Cerebellar nuclear complex (tissue), 1 donor: ENCODE measurements around the gene MAP2K2.

Experiments
- DNase-seq, 2 experiments: peaks; one replicate each; lab custom pipeline; 2025; lab: John Stamatoyannopoulos, UW

The MAP2K2 gene

GRCh38 chr19:4059891-4060620 lies 63.9 kb downstream of the MAP2K2 start:
- no peak for DNase-seq

- no peak for DNase-seq
Measured at GRCh38 chr19:4059453-4059871, 64.5 kb downstream of the MAP2K2 start.

- peak in 1 of 2 experiments; percentile 17 for DNase-seq
Measured at GRCh38 chr19:4058693-4059452, 65.0 kb downstream of the MAP2K2 start.

GRCh38 chr19:4057931-4058692 lies 65.8 kb downstream of the MAP2K2 start:
- DNase-seq = no peak

- DNase-seq = no peak
Measured at GRCh38 chr19:4055209-4055552, 68.7 kb downstream of the MAP2K2 start.

GRCh38 chr19:4054441-4055208 lies 69.3 kb downstream of the MAP2K2 start:
- no peak for DNase-seq

- no peak for DNase-seq
Measured at GRCh38 chr19:4053423-4054324, 70.2 kb downstream of the MAP2K2 start.

GRCh38 chr19:4052993-4053422 lies 70.9 kb downstream of the MAP2K2 start:
- no peak for DNase-seq

GRCh38 chr19:4052114-4052992 lies 71.6 kb downstream of the MAP2K2 start:
- no peak for DNase-seq

- DNase-seq = no peak
Measured at GRCh38 chr19:4051175-4052101, 72.5 kb downstream of the MAP2K2 start.

GRCh38 chr19:4049432-4049831 lies 74.5 kb downstream of the MAP2K2 start:
- peak; percentile 27 to 78 for DNase-seq

GRCh38 chr19:4046946-4047683 lies 76.8 kb downstream of the MAP2K2 start:
- DNase-seq = no peak

- no peak for DNase-seq
Measured at GRCh38 chr19:4046362-4046691, 77.6 kb downstream of the MAP2K2 start.

- DNase-seq = no peak
Measured at GRCh38 chr19:4045597-4046361, 78.1 kb downstream of the MAP2K2 start.

- no peak for DNase-seq
Measured at GRCh38 chr19:4044990-4045465, 78.9 kb downstream of the MAP2K2 start.

- DNase-seq = no peak
Measured at GRCh38 chr19:4043966-4044715, 79.8 kb downstream of the MAP2K2 start.
